ENCODE results near the gene RCC2.

RCC2 gene

GRCh38 chr1:17439250-17440073 lies at the start of gene RCC2 (continued):
- TF ChIP-seq, protein P1, sequence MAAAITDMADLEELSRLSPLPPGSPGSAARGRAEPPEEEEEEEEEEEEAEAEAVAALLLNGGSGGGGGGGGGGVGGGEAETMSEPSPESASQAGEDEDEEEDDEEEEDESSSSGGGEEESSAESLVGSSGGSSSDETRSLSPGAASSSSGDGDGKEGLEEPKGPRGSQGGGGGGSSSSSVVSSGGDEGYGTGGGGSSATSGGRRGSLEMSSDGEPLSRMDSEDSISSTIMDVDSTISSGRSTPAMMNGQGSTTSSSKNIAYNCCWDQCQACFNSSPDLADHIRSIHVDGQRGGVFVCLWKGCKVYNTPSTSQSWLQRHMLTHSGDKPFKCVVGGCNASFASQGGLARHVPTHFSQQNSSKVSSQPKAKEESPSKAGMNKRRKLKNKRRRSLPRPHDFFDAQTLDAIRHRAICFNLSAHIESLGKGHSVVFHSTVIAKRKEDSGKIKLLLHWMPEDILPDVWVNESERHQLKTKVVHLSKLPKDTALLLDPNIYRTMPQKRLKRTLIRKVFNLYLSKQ (tag by site-specific recombination; IDR thresholded peaks at IDR 0.05; ENCODE audit: borderline replicate concordance) = no peak
- no peak for TF ChIP-seq ZNF544 (tag by site-specific recombination; IDR thresholded peaks at IDR 0.05)
- TF ChIP-seq ZNF660 (tag by site-specific recombination; IDR thresholded peaks at IDR 0.05) = no peak
- no peak for TF ChIP-seq SETDB1 (IDR thresholded peaks at IDR 0.05; ENCODE audit: insufficient read length, low read length)
- TF ChIP-seq ZNF433 (tag by site-specific recombination; IDR thresholded peaks at IDR 0.05; ENCODE audit: low read depth) = no peak
- no peak for TF ChIP-seq ZNF610 (tag by site-specific recombination; IDR thresholded peaks at IDR 0.05; ENCODE audit: borderline replicate concordance)
- TF ChIP-seq ZBTB6 (tag by site-specific recombination; IDR thresholded peaks at IDR 0.05) = no peak
- TF ChIP-seq ZNF670 (tag by site-specific recombination; IDR thresholded peaks at IDR 0.05; ENCODE audit: low read depth) = no peak
- TF ChIP-seq, protein P2, sequence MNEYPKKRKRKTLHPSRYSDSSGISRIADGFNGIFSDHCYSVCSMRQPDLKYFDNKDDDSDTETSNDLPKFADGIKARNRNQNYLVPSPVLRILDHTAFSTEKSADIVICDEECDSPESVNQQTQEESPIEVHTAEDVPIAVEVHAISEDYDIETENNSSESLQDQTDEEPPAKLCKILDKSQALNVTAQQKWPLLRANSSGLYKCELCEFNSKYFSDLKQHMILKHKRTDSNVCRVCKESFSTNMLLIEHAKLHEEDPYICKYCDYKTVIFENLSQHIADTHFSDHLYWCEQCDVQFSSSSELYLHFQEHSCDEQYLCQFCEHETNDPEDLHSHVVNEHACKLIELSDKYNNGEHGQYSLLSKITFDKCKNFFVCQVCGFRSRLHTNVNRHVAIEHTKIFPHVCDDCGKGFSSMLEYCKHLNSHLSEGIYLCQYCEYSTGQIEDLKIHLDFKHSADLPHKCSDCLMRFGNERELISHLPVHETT (tag by site-specific recombination; IDR thresholded peaks at IDR 0.05) = 0 out of 2 replicates have a peak, but pooled peaks have one; percentile 29
- TF ChIP-seq ZNF530 (tag by site-specific recombination; IDR thresholded peaks at IDR 0.05; ENCODE audit: low read depth) = no peak
- TF ChIP-seq ZNF558 (tag by site-specific recombination; IDR thresholded peaks at IDR 0.05) = no peak
- TF ChIP-seq ZFHX2 (tag by site-specific recombination; conservative IDR thresholded peaks at IDR 0.05) = no peak
- no peak for TF ChIP-seq FEZF1 (tag by site-specific recombination; IDR thresholded peaks at IDR 0.05)
- TF ChIP-seq, protein P3, sequence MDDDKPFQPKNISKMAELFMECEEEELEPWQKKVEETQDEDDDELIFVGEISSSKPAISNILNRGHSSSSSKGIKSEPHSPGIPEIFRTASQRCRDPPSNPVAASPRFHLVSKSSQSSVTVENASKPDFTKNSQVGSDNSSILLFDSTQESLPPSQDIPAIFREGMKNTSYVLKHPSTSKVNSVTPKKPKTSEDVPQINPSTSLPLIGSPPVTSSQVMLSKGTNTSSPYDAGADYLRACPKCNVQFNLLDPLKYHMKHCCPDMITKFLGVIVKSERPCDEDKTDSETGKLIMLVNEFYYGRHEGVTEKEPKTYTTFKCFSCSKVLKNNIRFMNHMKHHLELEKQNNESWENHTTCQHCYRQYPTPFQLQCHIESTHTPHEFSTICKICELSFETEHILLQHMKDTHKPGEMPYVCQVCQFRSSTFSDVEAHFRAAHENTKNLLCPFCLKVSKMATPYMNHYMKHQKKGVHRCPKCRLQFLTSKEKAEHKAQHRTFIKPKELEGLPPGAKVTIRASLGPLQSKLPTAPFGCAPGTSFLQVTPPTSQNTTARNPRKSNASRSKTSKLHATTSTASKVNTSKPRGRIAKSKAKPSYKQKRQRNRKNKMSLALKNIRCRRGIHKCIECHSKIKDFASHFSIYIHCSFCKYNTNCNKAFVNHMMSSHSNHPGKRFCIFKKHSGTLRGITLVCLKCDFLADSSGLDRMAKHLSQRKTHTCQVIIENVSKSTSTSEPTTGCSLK (tag by site-specific recombination; IDR thresholded peaks at IDR 0.05) = no peak
- no peak for TF ChIP-seq ZIC2 (tag by site-specific recombination; IDR thresholded peaks at IDR 0.05)
- no peak; the same call in 1 of the 2 replicates for TF ChIP-seq ZNF2 (tag by site-specific recombination; IDR thresholded peaks at IDR 0.05)
- TF ChIP-seq OVOL3 (tag by site-specific recombination; IDR thresholded peaks at IDR 0.05) = no peak
- TF ChIP-seq ZNF223 (tag by site-specific recombination; IDR thresholded peaks at IDR 0.05) = no peak
- no peak for TF ChIP-seq MYNN (tag by site-specific recombination; IDR thresholded peaks at IDR 0.05; ENCODE audit: borderline replicate concordance)
- no peak for TF ChIP-seq ZNF155 (tag by site-specific recombination; IDR thresholded peaks at IDR 0.05)
- TF ChIP-seq KLF7 (tag by site-specific recombination; IDR thresholded peaks at IDR 0.05; ENCODE audit: borderline replicate concordance) = no peak
- no peak for TF ChIP-seq ZNF404 (tag by site-specific recombination; IDR thresholded peaks at IDR 0.05)
- TF ChIP-seq ZNF596 (tag by site-specific recombination; IDR thresholded peaks at IDR 0.05) = no peak
- peak; percentile 20; the same call in 1 of the 2 replicates for TF ChIP-seq MZF1 (tag by site-specific recombination; IDR thresholded peaks at IDR 0.05; ENCODE audit: borderline replicate concordance)
- TF ChIP-seq ZNF211 (tag by site-specific recombination; IDR thresholded peaks at IDR 0.05; ENCODE audit: low read depth) = no peak
- TF ChIP-seq ZNF501 (tag by site-specific recombination; IDR thresholded peaks at IDR 0.05) = no peak
- no peak for TF ChIP-seq ZNF791 (tag by site-specific recombination; IDR thresholded peaks at IDR 0.05)
- TF ChIP-seq ZNF518A (tag by site-specific recombination; conservative IDR thresholded peaks at IDR 0.05; ENCODE audit: low read depth) = no peak
- TF ChIP-seq ZNF16 (tag by site-specific recombination; IDR thresholded peaks at IDR 0.05; ENCODE audit: low read depth) = no peak

Data from HEK293 (cell line).